SK-N-SH (cell line): ENCODE results near the gene CLEC2D. TPM values are rescaled to one million over a fixed set of nuclear protein-coding genes. Genes with fewer than 3 reads are reported as not detected.

Experiments used
- CTCF ChIA-PET: fragments of 300-600, 350-600 bp; formaldehyde crosslinking; extraction: SDS; loops from one replicate; lab custom pipeline; 2021; lab: Yijun Ruan, JAX
- POLR2A ChIA-PET: fragments of 350-600 bp; sonication (Branson Sonifier 250); formaldehyde crosslinking; extraction: SDS; loops from one replicate; lab custom pipeline; 2020; ENCODE audit warnings: antibody characterized with exemption, inconsistent platforms; lab: Yijun Ruan, JAX
- DNase-seq: peaks from one replicate; pipeline ENCODE4 v3.0.0; 2012
- H2AFZ ChIP-seq: fragments of 200-600 bp; sonication (generic); 2 replicates; pipeline ENCODE4 v1.8.1; 2016; ENCODE audit warnings: antibody characterized with exemption, mild to moderate bottlenecking, low read depth
- H3F3A ChIP-seq: fragments of 200-600 bp; sonication (generic); replicated peaks from 2 replicates; pipeline ENCODE3; 2016; ENCODE audit warnings: antibody characterized with exemption, mild to moderate bottlenecking; ENCODE audit not compliant: insufficient read depth
- H3K27ac ChIP-seq, 2 experiments: fragments of 200-500 bp in 1 of 2; fragments of 200-600 bp in 1 of 2; sonication (Bioruptor generic) in 1 of 2; sonication (generic), shearing (Covaris generic) in 1 of 2; 2 replicates each; pipeline versions ENCODE4 v1.5.1 to v1.6.1; 2014 to 2016; ENCODE audit warnings: low read depth in 2 of 2, inconsistent platforms in 1 of 2, low read length in 1 of 2, mild to moderate bottlenecking in 1 of 2, mixed read lengths in 1 of 2
- H3K27me3 ChIP-seq: fragments of 200-600 bp; sonication (generic), shearing (Covaris generic); 2 replicates; pipeline ENCODE4 v1.6.1; 2016; ENCODE audit warnings: mixed run types; ENCODE audit not compliant: insufficient read depth
- H3K36me3 ChIP-seq, 2 experiments: fragments of 200-500 bp in 1 of 2; fragments of 200-600 bp in 1 of 2; sonication (Bioruptor generic) in 1 of 2; sonication (generic) in 1 of 2; replicated peaks in 1 of 2; 2 replicates each; pipeline versions ENCODE3 to v1.5.1; 2014 to 2016; ENCODE audit warnings: low read length in 1 of 2, mild to moderate bottlenecking in 1 of 2; ENCODE audit not compliant: insufficient read depth in 2 of 2, control insufficient read depth in 1 of 2
- H3K4me1 ChIP-seq, 2 experiments: fragments of 200-500 bp in 1 of 2; fragments of 200-600 bp in 1 of 2; sonication (Bioruptor generic) in 1 of 2; sonication (generic), shearing (Covaris generic) in 1 of 2; 2 replicates each; pipeline versions ENCODE4 v1.5.1 to v1.6.1; 2014 to 2016; ENCODE audit warnings: low read depth in 1 of 2, low read length in 1 of 2, mixed run types in 1 of 2; ENCODE audit not compliant: insufficient read depth in 2 of 2, control insufficient read depth in 1 of 2
- H3K4me2 ChIP-seq: fragments of 200-600 bp; sonication (generic), shearing (Covaris generic); 2 replicates; pipeline ENCODE4 v1.6.1; 2017; ENCODE audit warnings: mixed run types
- H3K4me3 ChIP-seq, 2 experiments: fragments of 200-500 bp in 1 of 2; fragments of 200-600 bp in 1 of 2; sonication (Bioruptor generic) in 1 of 2; sonication (generic), shearing (Covaris generic) in 1 of 2; 2 replicates each; pipeline versions ENCODE4 v1.5.1 to v1.8.1; 2014 to 2016; ENCODE audit warnings: low read depth in 2 of 2, inconsistent platforms in 1 of 2, low read length in 1 of 2, mild to moderate bottlenecking in 1 of 2, mixed read lengths in 1 of 2, moderate library complexity in 1 of 2
- H3K79me2 ChIP-seq: fragments of 200-600 bp; sonication (generic); 2 replicates; pipeline ENCODE4 v1.8.1; 2017; ENCODE audit warnings: mild to moderate bottlenecking; ENCODE audit not compliant: insufficient read depth
- H3K9ac ChIP-seq: fragments of 200-600 bp; sonication (generic); 2 replicates; pipeline ENCODE4 v1.6.1; 2017; ENCODE audit warnings: mixed run types
- H3K9me2 ChIP-seq: fragments of 200-600 bp; sonication (generic); 2 replicates; pipeline ENCODE4 v1.6.1; 2017; ENCODE audit warnings: mixed run types
- H3K9me3 ChIP-seq: fragments of 200-600 bp; sonication (generic); 2 replicates; pipeline ENCODE4 v1.6.1; 2017; ENCODE audit warnings: mixed run types, mild to moderate bottlenecking, moderate library complexity
- H4K20me1 ChIP-seq: fragments of 200-600 bp; sonication (generic); 2 replicates; pipeline ENCODE4 v1.6.1; 2017; ENCODE audit warnings: mild to moderate bottlenecking, mixed run types; ENCODE audit not compliant: insufficient read depth
- CHD2 ChIP-seq: fragments of 150-350 bp; IDR thresholded peaks from 2 replicates; pipeline ENCODE4 v1.6.1; 2018; ENCODE audit warnings: low read length; ENCODE audit not compliant: partially characterized antibody
- EZH2phosphoT487 ChIP-seq: fragments of 200-600 bp; sonication (generic); IDR thresholded peaks from 2 replicates; pipeline ENCODE4 v1.6.1; 2017; ENCODE audit warnings: low read depth, mixed run types, mild to moderate bottlenecking, antibody characterized with exemption, moderate library complexity, borderline replicate concordance
- FOXJ3 ChIP-seq: sonication (generic); formaldehyde crosslinking; IDR thresholded peaks from 2 replicates; pipeline ENCODE4 v1.5.1; 2020; ENCODE audit warnings: mild to moderate bottlenecking, missing genetic modification reagents
- GABPA ChIP-seq: IDR thresholded peaks from 2 replicates; pipeline ENCODE4 v1.4.0; 2012; ENCODE audit warnings: low read depth, mild to moderate bottlenecking
- JUND ChIP-seq: IDR thresholded peaks from 2 replicates; pipeline ENCODE4 v1.4.0; 2012
- MXI1 ChIP-seq: IDR thresholded peaks from 2 replicates; pipeline ENCODE4 v1.6.1; 2012; ENCODE audit warnings: mild to moderate bottlenecking, low read depth, low read length, improper control_type of control experiment
- NFIC ChIP-seq: IDR thresholded peaks from 2 replicates; pipeline ENCODE4 v1.4.0; 2012; ENCODE audit warnings: borderline replicate concordance
- NRF1 ChIP-seq: IDR thresholded peaks from 2 replicates; pipeline ENCODE4 v1.6.1; 2012; ENCODE audit warnings: low read depth, mild to moderate bottlenecking, low read length
- POLR2AphosphoS5 ChIP-seq: IDR thresholded peaks from 2 replicates; pipeline ENCODE4 v1.6.1; 2012; ENCODE audit warnings: low read depth, low read length
- RAD21 ChIP-seq: IDR thresholded peaks from 2 replicates; pipeline ENCODE4 v1.6.1; 2012; ENCODE audit warnings: mild to moderate bottlenecking, low read length
- RCOR1 ChIP-seq: fragments of 150-350 bp; IDR thresholded peaks from 2 replicates; pipeline ENCODE4 v1.6.1; 2017; ENCODE audit warnings: antibody characterized with exemption, low read length
- SIN3A ChIP-seq: IDR thresholded peaks from 2 replicates; pipeline ENCODE4 v1.6.1; 2012; ENCODE audit warnings: low read depth, mild to moderate bottlenecking, low read length, moderate library complexity, borderline replicate concordance
- TAF1 ChIP-seq: IDR thresholded peaks from 2 replicates; pipeline ENCODE4 v1.6.1; 2012; ENCODE audit warnings: low read depth, mild to moderate bottlenecking, low read length, moderate library complexity, borderline replicate concordance
- TCF12 ChIP-seq: IDR thresholded peaks from 2 replicates; pipeline ENCODE4 v1.4.0; 2012
- TEAD4 ChIP-seq: IDR thresholded peaks from 2 replicates; pipeline ENCODE4 v1.4.0; 2012; ENCODE audit warnings: mild to moderate bottlenecking, borderline replicate concordance; ENCODE audit not compliant: insufficient read depth
- WGBS: methylation state at CpG from one replicate; pipeline ENCODE4 v1.1.6; 2017; ENCODE audit warnings: low lambda C conversion rate; 5-methylcytosine and 5-hydroxymethylcytosine counted together
- polyA plus RNA-seq, 3 experiments: library from polyadenylated mRNA; depleted of rRNA; stranded (reverse); fragments of >200 nt; gene quantifications; 2 replicates each; pipeline ENCODE4 v1.2.3, GENCODE V29; 2012
- TF ChIP-seq, protein P1 (sequence below): IDR thresholded peaks from 2 replicates; pipeline ENCODE4 v1.6.1; 2012; ENCODE audit warnings: mild to moderate bottlenecking, low read depth, low read length, moderate library complexity
- TF ChIP-seq, protein P2 (sequence below): IDR thresholded peaks from 2 replicates; pipeline ENCODE4 v1.4.0; 2012; ENCODE audit warnings: low read depth, borderline replicate concordance
- TF ChIP-seq, protein P3 (sequence below): IDR thresholded peaks from 2 replicates; pipeline ENCODE4 v1.4.0; 2012; ENCODE audit warnings: low read depth
- TF ChIP-seq, protein P4 (sequence below): IDR thresholded peaks from 2 replicates; pipeline ENCODE4 v1.4.0; 2012; ENCODE audit warnings: low read depth, borderline replicate concordance
- TF ChIP-seq, protein P5 (sequence below): fragments of 150-350 bp; IDR thresholded peaks from 2 replicates; pipeline ENCODE4 v1.6.1; 2016; ENCODE audit warnings: mild to moderate bottlenecking, low read depth, low read length

The CLEC2D gene
- polyA plus RNA-seq, 1 of the 3 experiments (the other 2 are of a cell fraction), result 0.81 TPM

DNA sequence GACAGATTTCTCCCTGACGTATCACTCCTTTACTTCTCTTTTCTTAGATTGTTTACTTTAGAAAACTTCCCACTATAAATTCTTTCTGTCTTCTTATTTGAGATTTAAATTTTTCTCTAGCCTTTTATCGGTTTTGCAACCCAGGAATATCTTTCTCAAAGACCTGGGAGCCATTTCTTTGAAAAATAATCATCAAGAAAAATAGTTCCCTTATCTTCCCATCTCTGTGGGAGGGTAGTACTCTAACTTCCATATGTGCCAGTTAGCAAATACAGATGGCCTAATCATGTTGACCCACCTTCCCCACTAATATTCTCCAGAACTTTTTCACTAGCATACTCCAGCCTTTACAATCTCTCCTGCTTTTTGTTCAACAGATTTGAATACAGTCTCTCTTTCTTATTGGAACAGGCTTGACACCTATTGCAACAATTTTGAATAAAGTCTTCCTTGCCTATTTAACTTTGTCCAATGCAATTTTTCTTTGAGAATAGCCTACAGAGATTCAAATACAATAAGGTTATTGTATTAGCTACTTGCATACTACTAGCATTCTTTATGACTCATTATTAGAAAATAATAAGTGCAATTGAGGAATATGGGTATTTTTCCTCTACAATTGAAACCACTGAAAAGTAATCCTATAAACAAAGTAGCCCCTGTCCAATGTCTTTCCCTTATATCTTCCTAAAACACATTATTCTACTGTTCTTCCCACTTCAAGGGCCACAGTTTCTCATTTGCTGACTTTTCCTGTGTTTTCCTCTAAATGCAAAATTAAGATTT is 34.4 kb upstream of the CLEC2D start:
- Histone ChIP-seq H3F3A (no peaks in the 10 kb centered on the region), H3K4me3 (no peak overlapping the region), H4K20me1 (no peaks in the 10 kb centered on the region), H2AFZ (no peak overlapping the region), H3K36me3 (no peaks in the 10 kb centered on the region), H3K9me2 (no peaks in the 10 kb centered on the region), H3K9ac (no peak overlapping the region), H3K27me3 (no peaks in the 10 kb centered on the region; the same call in 1 of the 2 replicates), H3K4me1 (no peaks in the 10 kb centered on the region), H3K4me2 (no peak overlapping the region), H3K9me3 (no peaks in the 10 kb centered on the region), H3K79me2 (no peaks in the 10 kb centered on the region), H3K27ac (no peak overlapping the region)
- DNase-seq, result no peak
- POLR2A ChIA-PET, result no interaction called here
- 37% methylated on average over 2 of the region's 2 CpGs for WGBS
- no peak for TF ChIP-seq MXI1
- no peak for TF ChIP-seq SIN3A
- TF ChIP-seq TCF12, result no peak
- TF ChIP-seq, protein P1, sequence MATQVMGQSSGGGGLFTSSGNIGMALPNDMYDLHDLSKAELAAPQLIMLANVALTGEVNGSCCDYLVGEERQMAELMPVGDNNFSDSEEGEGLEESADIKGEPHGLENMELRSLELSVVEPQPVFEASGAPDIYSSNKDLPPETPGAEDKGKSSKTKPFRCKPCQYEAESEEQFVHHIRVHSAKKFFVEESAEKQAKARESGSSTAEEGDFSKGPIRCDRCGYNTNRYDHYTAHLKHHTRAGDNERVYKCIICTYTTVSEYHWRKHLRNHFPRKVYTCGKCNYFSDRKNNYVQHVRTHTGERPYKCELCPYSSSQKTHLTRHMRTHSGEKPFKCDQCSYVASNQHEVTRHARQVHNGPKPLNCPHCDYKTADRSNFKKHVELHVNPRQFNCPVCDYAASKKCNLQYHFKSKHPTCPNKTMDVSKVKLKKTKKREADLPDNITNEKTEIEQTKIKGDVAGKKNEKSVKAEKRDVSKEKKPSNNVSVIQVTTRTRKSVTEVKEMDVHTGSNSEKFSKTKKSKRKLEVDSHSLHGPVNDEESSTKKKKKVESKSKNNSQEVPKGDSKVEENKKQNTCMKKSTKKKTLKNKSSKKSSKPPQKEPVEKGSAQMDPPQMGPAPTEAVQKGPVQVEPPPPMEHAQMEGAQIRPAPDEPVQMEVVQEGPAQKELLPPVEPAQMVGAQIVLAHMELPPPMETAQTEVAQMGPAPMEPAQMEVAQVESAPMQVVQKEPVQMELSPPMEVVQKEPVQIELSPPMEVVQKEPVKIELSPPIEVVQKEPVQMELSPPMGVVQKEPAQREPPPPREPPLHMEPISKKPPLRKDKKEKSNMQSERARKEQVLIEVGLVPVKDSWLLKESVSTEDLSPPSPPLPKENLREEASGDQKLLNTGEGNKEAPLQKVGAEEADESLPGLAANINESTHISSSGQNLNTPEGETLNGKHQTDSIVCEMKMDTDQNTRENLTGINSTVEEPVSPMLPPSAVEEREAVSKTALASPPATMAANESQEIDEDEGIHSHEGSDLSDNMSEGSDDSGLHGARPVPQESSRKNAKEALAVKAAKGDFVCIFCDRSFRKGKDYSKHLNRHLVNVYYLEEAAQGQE, result no peak
- TF ChIP-seq, protein P2, sequence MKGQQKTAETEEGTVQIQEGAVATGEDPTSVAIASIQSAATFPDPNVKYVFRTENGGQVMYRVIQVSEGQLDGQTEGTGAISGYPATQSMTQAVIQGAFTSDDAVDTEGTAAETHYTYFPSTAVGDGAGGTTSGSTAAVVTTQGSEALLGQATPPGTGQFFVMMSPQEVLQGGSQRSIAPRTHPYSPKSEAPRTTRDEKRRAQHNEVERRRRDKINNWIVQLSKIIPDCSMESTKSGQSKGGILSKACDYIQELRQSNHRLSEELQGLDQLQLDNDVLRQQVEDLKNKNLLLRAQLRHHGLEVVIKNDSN, result no peak
- TF ChIP-seq EZH2phosphoT487, result no peak
- TF ChIP-seq CHD2, result no peak
- no peak for TF ChIP-seq GABPA
- no peak for TF ChIP-seq RAD21
- TF ChIP-seq, protein P3, sequence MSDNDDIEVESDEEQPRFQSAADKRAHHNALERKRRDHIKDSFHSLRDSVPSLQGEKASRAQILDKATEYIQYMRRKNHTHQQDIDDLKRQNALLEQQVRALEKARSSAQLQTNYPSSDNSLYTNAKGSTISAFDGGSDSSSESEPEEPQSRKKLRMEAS, result no peak
- TF ChIP-seq TEAD4, result no peak
- no peak for TF ChIP-seq FOXJ3
- TF ChIP-seq, protein P4, sequence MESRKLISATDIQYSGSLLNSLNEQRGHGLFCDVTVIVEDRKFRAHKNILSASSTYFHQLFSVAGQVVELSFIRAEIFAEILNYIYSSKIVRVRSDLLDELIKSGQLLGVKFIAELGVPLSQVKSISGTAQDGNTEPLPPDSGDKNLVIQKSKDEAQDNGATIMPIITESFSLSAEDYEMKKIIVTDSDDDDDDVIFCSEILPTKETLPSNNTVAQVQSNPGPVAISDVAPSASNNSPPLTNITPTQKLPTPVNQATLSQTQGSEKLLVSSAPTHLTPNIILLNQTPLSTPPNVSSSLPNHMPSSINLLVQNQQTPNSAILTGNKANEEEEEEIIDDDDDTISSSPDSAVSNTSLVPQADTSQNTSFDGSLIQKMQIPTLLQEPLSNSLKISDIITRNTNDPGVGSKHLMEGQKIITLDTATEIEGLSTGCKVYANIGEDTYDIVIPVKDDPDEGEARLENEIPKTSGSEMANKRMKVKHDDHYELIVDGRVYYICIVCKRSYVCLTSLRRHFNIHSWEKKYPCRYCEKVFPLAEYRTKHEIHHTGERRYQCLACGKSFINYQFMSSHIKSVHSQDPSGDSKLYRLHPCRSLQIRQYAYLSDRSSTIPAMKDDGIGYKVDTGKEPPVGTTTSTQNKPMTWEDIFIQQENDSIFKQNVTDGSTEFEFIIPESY, result no peak
- TF ChIP-seq, protein P5, sequence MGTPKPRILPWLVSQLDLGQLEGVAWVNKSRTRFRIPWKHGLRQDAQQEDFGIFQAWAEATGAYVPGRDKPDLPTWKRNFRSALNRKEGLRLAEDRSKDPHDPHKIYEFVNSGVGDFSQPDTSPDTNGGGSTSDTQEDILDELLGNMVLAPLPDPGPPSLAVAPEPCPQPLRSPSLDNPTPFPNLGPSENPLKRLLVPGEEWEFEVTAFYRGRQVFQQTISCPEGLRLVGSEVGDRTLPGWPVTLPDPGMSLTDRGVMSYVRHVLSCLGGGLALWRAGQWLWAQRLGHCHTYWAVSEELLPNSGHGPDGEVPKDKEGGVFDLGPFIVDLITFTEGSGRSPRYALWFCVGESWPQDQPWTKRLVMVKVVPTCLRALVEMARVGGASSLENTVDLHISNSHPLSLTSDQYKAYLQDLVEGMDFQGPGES, result no peak
- no peak for TF ChIP-seq NRF1
- no peak for TF ChIP-seq JUND
- TF ChIP-seq NFIC, result no peak
- TF ChIP-seq POLR2AphosphoS5, result no peak
- no peak for TF ChIP-seq TAF1
- TF ChIP-seq RCOR1, result no peak
- CTCF ChIA-PET, result interaction anchor here (0.6 to 3.8 kb wide), 13 partner anchors 9 to 461 kb away, joined by 3 to 32 read pairs (median 4); no protein-coding TSS in a partner anchor
